Gastroesophageal sphincter (tissue), 4 donors: ENCODE data around the gene GRPEL2. TPM values are rescaled to one million over a fixed set of nuclear protein-coding genes. Genes with fewer than 3 reads are reported as not detected.

ENCODE experiments used
- ATAC-seq: fragments of 150-250 bp; one replicate; pipeline ENCODE4 v1.9.1; 2016; ENCODE audit warnings: mild to moderate bottlenecking, moderate library complexity
- H3K27ac ChIP-seq, 4 donors: fragments of 200-600 bp; sonication (generic) in 3 of 4; 1 replicate in 3 of 4; 2 replicates in 1 of 4; pipeline ENCODE4 v1.5.1; 2016 to 2019
- H3K27me3 ChIP-seq: fragments of 200-600 bp; sonication (generic); one replicate; pipeline ENCODE4 v1.5.1; 2019
- H3K36me3 ChIP-seq, 2 donors: fragments of 200-600 bp; sonication (generic); one replicate each; pipeline ENCODE4 v1.5.1; 2019; ENCODE audit warnings: control low read depth in 1 of 2
- H3K4me1 ChIP-seq, 3 donors: fragments of 200-600 bp; sonication (generic); 1 replicate in 2 of 3; 2 replicates in 1 of 3; pipeline ENCODE4 v1.5.1; 2016 to 2019; ENCODE audit warnings: control low read depth in 2 of 3
- H3K4me3 ChIP-seq, 2 donors: fragments of 200-600 bp; sonication (generic); one replicate each; pipeline ENCODE4 v1.5.1; 2019; ENCODE audit warnings: mild to moderate bottlenecking in 1 of 2, moderate library complexity in 1 of 2
- H3K9me3 ChIP-seq, 3 donors: fragments of 200-600 bp; sonication (generic); one replicate each; pipeline ENCODE4 v1.5.1; 2017 to 2019; ENCODE audit warnings: control low read depth in 2 of 3
- CTCF ChIP-seq, 4 experiments: fragments of 200-600 bp in 2 of 4; fragments of 450-650 bp in 2 of 4; sonication (generic) in 1 of 4; IDR thresholded peaks; one replicate each; pipeline ENCODE4 v1.5.1; 2017 to 2019; ENCODE audit warnings: antibody characterized with exemption in 4 of 4, mild to moderate bottlenecking in 2 of 4, moderate library complexity in 2 of 4
- EP300 ChIP-seq: sonication (generic); formaldehyde crosslinking; IDR thresholded peaks from one replicate; pipeline ENCODE4 v1.6.1; 2017; ENCODE audit warnings: antibody characterized with exemption, mild to moderate bottlenecking
- POLR2A ChIP-seq, 2 donors: fragments of 450-650 bp; IDR thresholded peaks; one replicate each; pipeline ENCODE4 v1.6.1; 2017; ENCODE audit warnings: antibody characterized with exemption in 2 of 2, mild to moderate bottlenecking in 2 of 2, moderate library complexity in 1 of 2
- POLR2AphosphoS5 ChIP-seq: sonication (generic); formaldehyde crosslinking; IDR thresholded peaks from one replicate; pipeline ENCODE4 v1.6.1; 2017; ENCODE audit warnings: antibody characterized with exemption
- WGBS, 2 donors: methylation state at CpG; one replicate each; pipeline ENCODE4 v1.1.5; 2018; ENCODE audit warnings: low coverage in 1 of 2; 5-methylcytosine and 5-hydroxymethylcytosine counted together
- total RNA-seq, 4 donors: library from RNA; depleted of rRNA; stranded (reverse); fragments of >200 nt; gene quantifications; one replicate each; pipeline ENCODE4 v1.1.0, GENCODE V29; 2016

Gene GRPEL2
- total RNA-seq, 4 donors from 2014 or later = 9.3 to 12.0 (median 11.1) TPM

GRCh38 chr5:149310947-149311658 lies 34.2 kb upstream of the GRPEL2 start:
- H3K9me3 ChIP-seq = no peaks in the 10 kb centered on the region
- no peak overlapping the region for H3K27ac ChIP-seq
- H3K27me3 ChIP-seq = no peaks in the 10 kb centered on the region
- TF ChIP-seq POLR2A (IDR thresholded peaks at IDR 0.05) (no peak), EP300 (no peak), POLR2AphosphoS5 (no peak), CTCF (IDR thresholded peaks at IDR 0.05) (no peak)
- H3K4me1 ChIP-seq = peaks cover 0 to 4% (median 0%) of the 10 kb centered on the region in 3 donors
- H3K4me3 ChIP-seq = no peak overlapping the region
- no peak for ATAC-seq
- peaks cover 0 to 51% of the 10 kb centered on the region in 2 donors for H3K36me3 ChIP-seq
- WGBS, 2 donors = 75 to 78% methylated on average over 3 to 5 of the region's 10 CpGs

DNA sequence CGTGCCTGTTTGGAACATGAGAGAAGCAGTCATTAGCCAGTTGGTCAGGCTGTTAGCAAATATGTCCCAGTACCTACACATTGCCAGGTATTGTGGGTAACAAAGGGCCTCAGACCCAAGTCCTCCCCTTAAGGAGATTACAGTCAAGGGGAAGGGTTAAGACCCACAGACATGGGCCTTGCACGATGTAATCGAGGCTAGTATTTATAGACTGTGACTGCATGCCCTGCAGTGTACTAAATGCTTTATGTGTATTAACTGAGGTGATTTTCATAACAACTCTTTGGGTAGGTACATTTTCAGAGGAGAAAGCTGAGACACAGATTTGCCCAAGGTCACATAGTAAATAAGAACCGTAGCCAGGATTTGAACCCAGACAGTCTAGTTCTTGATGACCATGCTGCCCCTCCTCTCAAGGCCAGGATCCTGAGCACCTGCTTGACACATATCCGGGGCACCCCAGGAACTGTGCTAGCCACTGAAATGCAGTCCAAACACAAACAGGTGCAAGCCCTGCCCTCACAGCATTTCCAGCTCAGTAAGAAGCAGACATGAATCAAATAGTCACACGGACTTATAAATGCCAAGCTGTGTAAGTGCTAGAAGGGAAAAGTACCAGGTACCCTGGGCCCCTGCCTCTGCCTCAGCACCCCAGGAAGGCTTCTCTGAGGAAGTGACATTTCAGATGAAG lies 32.0 kb upstream of the GRPEL2 start:
- WGBS, 2 donors = 70 to 82% methylated on average over 5 to 6 of the region's 6 CpGs
- Histone ChIP-seq H3K36me3 (peaks cover 0 to 42% of the 10 kb centered on the region in 2 donors), H3K4me1 (peaks cover 0 to 13% (median 0%) of the 10 kb centered on the region in 3 donors), H3K9me3 (no peaks in the 10 kb centered on the region), H3K27me3 (no peaks in the 10 kb centered on the region), H3K27ac (no peak overlapping the region), H3K4me3 (no peak overlapping the region)
- no peak for TF ChIP-seq POLR2A (IDR thresholded peaks at IDR 0.05)
- ATAC-seq = no peak

GRCh38 chr5:149314571-149315111 lies 30.7 kb upstream of the GRPEL2 start:
- Histone ChIP-seq H3K27ac (no peak overlapping the region), H3K9me3 (no peaks in the 10 kb centered on the region), H3K27me3 (no peaks in the 10 kb centered on the region), H3K4me1 (peaks cover 0 to 13% (median 0%) of the 10 kb centered on the region in 3 donors), H3K4me3 (no peak overlapping the region), H3K36me3 (peaks cover 0 to 42% of the 10 kb centered on the region in 2 donors)
- ATAC-seq = no peak
- TF ChIP-seq EP300 (no peak), CTCF (IDR thresholded peaks at IDR 0.05) (no peak), POLR2A (IDR thresholded peaks at IDR 0.05) (no peak), POLR2AphosphoS5 (no peak)
- WGBS, 2 donors = 80 to 100% methylated on average over 2 to 3 of the region's 4 CpGs

- peaks cover 0 to 34% of the 10 kb centered on the region in 2 donors for H3K36me3 ChIP-seq
- no peak overlapping the region for H3K27ac ChIP-seq
- no peaks in the 10 kb centered on the region for H3K27me3 ChIP-seq
- no peak overlapping the region for H3K4me3 ChIP-seq
- H3K4me1 ChIP-seq = peaks cover 0 to 18% (median 7%) of the 10 kb centered on the region in 3 donors
- no peak for ATAC-seq
- WGBS, 2 donors = 100% methylated on average over 1 of the region's 6 CpGs; no CpG with 5 or more reads in 1 of the 2 donors
- H3K9me3 ChIP-seq = no peaks in the 10 kb centered on the region
- TF ChIP-seq EP300 (no peak), CTCF (IDR thresholded peaks at IDR 0.05) (no peak), POLR2AphosphoS5 (no peak), POLR2A (IDR thresholded peaks at IDR 0.05) (no peak)
Observed at GRCh38 chr5:149315753-149316152, 29.5 kb upstream of the GRPEL2 start.

- 50 to 57% methylated on average over 1 of the region's 14 CpGs for WGBS, 2 donors
- Histone ChIP-seq H3K4me3 (no peak overlapping the region), H3K27me3 (no peaks in the 10 kb centered on the region), H3K4me1 (peaks cover 0 to 24% (median 11%) of the 10 kb centered on the region in 3 donors), H3K27ac (peak overlapping the region in 3 of 4 donors; percentile 17 to 65 (median 59)), H3K36me3 (peaks cover 0 to 22% of the 10 kb centered on the region in 2 donors), H3K9me3 (no peaks in the 10 kb centered on the region)
- TF ChIP-seq CTCF (IDR thresholded peaks at IDR 0.05) (peak; percentile 61 to 88 (median 72)), POLR2AphosphoS5 (no peak), EP300 (no peak), POLR2A (IDR thresholded peaks at IDR 0.05) (no peak)
- no peak for ATAC-seq
Observed at GRCh38 chr5:149317281-149318048, 27.8 kb upstream of the GRPEL2 start.
